ENCODE results near the gene CD74.

CD74 gene

DNA sequence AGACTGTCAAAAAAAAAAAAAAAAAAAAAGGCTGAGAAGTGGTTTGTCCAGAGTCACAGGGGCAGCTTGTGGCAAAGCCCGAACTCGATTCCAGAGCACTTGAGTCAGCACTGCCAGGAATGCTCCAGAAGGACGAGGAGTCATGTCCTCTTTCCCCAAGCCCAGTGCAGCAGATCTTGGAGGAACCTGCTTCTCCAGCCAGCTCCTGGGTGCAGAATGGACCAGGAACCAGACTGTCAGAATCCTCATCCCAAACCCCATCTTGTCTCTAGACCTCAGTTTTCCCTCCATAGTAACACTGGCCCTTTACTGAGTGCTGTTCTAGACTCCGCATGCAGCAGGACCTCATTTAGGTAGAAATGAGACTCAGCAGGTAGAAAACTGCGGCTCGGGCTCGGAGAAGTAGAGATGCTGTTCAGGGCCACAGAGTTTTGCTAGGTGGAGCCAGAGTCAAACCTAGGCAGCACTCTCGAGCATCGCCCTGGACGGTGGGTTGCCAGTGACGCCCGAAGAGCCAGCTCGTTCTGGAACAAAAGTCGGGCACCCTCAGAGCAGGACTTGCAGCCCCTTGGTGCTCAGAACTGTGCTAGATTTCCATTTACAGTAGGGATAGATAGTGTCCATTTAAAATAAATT, 15.4 kb downstream of the CD74 start:
- no peak for DNase-seq (ENCODE audit: low read depth in 2 of 2)

DNA sequence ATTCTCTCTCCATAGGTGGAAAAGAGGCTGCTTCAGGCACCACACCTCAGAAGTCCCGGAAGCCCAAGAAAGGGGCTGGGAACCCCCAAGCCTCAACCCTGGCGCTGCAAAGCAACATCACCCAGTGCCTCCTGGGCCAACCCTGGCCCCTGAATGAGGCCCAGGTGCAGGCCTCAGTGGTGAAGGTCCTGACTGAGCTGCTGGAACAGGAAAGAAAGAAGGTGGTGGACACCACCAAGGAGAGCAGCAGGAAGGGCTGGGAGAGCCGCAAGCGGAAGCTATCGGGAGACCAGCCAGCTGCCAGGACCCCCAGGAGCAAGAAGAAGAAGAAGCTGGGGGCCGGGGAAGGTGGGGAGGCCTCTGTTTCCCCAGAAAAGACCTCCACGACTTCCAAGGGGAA, 16.4 kb downstream of the CD74 start:
- DNase-seq (ENCODE audit: low read depth in 2 of 2), result no peak

DNA sequence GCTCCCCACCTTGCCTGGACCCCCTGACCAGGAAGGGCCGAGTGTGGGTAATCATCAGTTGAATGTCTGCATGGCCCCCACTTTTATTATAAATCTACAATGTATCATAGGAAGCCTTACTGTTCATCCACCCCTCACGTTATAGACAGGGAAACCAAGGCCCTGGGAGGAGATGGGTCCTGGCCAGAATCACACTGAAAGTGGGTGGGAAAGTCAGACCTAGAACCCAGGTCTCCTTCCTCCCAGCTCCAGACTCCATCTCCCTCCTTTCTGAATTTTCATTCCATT, 17.1 kb downstream of the CD74 start:
- DNase-seq (ENCODE audit: low read depth in 2 of 2), result no peak

DNA sequence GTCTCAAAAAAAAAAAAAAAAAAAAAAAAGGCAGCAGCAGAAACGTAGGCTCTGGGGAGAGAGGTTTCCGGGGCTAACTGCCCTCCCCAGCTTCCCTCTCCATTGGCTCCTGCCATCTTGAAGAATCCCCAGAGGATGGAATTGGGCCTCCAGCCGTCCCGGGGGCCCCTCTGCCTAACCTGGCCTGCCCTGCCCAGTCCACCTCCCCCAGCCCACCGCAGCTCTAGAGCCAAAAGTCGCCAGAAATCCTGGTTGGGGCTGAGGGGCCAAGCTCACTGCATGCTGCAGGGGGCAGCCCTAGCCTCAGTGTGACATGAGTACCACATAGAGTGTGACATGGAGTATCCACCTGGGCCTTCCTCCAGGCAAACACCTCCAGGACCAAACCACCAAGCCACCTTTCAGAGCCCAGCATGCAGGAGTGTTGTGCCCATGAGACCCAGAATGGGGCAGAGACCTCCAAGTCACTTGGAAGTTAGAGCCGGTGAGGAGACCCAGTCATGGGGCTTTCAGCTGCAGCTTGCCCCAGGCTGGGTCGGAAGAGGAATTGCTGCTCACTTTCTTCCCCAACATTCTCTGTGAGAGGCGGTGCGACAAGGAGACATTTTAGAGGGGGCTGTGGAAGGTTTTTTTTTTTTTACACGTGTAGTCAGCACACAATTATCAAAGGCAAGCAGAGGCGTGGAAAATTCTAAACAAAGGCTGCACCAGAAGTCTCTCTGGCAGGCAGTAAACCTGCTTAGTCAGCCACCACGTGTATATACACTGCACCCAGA, 17.6 kb downstream of the CD74 start:
- DNase-seq (ENCODE audit: low read depth in 2 of 2), result no peak

DNA sequence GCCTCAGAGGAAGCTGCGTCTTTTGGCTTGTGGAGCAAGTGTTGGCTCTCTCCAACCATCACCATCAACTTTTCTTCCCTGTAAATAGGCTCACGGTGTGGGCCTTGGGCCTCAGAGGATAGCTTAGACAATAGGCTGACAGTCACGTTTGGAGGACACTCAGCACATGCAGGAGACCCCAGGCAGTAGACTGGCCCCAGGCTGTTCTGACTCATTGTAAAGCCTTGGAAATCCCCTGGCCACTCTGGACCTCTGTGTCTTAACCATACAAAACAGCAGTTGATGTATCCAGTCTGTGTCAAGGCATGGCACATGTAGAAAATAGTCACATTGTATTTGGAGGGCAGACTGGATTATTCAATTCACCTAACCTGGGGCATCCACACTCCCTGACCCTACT, 18.6 kb downstream of the CD74 start:
- no peak for DNase-seq (ENCODE audit: low read depth in 2 of 2)

DNA sequence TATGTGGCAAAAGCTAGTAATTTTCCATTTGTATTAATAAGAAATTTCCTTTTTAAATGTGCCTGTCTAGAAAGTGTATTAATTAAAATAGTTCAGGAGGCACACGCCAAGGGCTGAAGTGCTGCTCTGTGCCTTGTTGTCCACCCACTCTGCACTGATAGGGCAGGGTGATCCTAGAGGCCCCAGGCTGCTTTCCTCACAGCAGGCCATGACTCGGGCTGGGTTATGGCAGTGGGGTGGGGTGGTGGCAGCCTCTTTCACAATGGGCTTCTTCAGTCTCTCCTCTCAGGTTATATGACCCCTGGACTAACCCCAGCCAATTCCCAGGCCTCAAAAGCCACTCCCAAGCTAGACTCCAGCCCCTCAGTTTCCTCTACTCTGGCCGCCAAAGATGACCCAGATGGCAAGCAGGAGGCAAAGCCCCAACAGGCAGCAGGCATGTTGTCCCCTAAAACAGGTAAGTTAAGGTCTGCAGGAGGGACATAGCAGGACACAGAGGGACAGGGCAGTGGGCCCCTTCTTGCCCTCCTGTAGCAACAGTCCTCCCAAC, 19.5 kb downstream of the CD74 start:
- no peak for DNase-seq (ENCODE audit: low read depth in 2 of 2)

DNA sequence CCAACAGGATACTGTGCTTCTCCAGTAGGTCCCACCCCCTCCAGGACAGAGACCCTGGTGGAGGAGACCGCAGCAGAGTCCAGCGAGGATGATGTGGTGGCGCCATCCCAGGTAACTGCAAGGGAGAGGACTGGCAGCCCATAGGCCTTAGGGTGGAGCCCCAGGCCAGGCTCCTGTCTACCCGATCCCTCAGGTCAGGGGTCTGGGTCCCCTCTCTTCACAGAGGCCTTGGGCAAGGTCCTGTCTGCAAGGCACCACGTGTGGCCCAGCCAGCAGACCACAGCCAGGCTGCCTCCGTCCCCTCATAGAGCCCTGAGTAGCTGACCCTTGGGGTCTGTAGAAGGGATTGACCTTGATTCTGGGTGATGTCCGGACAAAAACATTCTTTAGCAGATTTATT, 20.0 kb downstream of the CD74 start:
- no peak for DNase-seq (ENCODE audit: low read depth in 2 of 2)

DNA sequence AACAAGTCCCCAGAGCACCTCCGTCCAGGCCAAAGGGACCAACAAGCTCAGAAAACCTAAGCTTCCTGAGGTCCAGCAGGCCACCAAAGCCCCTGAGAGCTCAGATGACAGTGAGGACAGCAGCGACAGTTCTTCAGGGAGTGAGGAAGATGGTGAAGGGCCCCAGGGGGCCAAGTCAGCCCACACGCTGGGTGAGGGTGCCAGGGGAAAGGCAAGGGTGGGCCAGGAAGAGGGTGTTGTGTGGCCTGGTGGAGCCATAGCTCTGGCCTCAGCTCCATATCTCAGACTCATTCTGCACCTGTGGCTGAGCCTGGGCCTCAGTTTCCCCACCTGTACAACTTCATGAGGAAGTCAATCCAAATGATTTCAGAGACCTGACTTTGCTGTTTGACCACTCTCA, 20.7 kb downstream of the CD74 start:
- no peak for DNase-seq (ENCODE audit: low read depth in 2 of 2)

DNA sequence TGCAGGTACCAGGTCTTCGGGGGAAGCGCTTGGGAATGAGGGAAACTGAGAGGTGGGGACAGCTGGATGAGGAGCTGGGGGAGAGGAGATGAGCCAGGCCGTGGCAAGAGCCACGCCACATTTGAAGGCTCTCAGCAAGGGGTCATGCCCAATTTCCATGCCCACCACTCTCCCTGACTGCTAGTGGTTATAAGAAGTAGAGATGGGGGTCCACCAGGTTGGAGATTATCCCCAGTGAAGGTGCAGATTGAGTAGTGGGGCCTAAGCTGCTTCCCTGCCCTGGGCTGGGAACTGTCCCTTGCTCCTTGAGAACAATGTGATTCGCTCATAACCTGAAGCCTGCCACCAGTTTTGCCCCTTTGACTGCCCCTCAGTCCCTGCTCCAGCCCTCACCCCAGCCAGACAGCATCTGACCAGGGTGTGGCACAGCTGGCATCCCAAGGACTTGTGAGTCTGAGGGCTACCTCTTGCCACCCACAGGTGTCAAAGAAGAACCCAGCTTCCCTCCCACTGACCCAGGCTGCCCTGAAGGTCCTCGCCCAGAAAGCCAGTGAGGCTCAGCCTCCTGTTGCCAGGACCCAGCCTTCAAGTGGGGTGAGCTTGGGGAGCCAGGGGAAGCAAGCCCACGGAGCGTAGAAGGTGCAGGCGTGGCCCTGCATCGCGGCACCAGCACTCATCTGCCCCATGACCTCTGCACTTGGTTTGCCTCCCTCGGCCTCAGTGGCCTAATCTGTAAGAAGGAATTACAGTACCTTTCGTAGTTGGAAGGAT, 21.5 kb downstream of the CD74 start:
- no peak for DNase-seq (ENCODE audit: low read depth in 2 of 2)

DNA sequence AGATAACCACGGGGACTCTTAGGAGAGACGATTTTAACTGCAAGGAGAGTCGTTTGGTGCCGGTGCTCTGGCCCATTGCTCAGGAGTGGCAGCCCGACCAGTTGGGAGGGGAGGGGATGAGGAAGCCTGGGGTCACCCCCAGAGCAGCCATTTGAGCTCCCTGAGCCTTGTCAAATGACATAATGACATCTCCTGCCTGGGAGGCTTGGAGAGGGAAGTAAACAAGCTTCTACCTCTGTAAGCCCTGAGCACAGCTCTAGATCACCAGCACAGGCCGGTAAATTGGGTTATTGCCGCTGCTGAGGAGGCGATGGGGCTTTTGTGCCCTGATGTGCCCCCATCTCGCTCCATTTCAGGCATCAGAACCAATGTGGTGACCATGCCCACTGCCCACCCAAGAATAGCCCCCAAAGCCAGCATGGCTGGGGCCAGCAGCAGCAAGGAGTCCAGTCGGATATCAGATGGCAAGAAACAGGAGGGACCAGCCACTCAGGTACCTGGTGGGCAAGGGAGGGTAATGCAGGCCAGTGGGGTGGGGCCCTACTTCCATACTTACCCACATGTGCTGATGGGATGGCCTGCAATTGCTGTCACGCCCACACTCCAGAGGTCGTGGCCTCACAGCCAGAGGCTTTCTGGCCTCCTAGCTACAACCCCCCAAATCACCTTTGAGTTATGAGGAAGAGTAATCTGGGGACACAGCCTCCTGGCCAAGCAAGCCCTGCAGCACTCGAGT, 23.0 kb downstream of the CD74 start:
- no peak for DNase-seq (ENCODE audit: low read depth in 2 of 2)

DNA sequence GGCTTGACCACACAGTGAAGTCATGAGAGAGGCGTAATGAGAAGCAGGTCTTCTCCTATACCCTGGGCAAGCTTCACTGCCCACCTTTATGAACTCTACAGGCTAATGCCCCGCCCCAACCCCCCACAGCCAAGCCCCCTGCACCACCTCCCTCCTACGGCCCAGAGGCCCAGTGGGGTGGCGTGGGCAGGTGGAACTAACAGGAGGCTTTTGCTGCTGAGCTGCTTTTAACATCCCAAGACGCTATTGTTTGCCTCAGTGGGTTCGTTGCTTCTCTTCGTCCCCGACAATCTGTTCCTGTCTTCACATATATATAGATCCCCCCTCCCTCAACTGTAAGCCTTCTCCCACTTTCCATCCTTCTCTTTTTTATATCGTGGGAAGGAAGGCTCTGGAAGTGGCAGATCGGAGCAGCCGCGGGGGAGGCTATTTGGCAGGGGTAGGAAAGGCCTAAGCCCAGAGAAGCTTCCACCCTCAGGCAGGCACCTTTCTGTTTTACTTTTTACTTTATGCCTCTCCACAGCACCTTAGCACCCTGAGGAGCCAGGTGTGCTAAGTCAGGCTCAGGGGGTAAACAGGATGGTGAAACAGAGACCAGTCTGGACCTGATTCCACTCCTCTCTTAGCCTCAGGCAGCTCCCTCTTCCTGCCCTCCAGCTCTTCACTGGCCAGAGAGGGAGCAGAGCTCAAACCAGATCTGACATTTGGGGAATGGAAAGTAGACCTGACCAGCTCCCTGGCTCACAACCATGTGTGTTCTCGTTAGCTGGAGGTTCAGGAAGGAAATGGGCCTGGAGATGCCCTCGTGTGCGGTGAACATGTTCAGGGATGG, 26.5 kb downstream of the CD74 start:
- no peak for DNase-seq (ENCODE audit: low read depth in 2 of 2)

DNA sequence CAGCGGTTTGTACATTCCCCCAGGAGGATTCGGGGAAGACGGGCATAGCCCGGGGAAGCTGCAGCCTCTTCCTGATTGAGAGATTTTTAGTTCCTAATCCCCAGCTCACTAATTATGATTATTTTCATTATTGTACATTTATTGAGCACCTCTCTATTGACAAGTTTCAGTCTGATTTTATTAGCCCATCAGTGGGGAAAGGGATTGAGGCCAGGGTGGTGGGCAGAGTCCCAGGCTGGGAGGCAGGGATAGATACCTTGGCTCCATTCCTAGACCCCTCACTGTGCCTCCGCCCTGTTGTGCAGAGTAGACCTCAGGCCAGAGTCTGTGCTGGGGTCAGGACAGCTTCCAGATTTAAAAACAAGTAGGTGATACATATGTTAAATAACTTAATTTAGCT, 28.0 kb downstream of the CD74 start:
- DNase-seq (ENCODE audit: low read depth in 2 of 2), result no peak

DNA sequence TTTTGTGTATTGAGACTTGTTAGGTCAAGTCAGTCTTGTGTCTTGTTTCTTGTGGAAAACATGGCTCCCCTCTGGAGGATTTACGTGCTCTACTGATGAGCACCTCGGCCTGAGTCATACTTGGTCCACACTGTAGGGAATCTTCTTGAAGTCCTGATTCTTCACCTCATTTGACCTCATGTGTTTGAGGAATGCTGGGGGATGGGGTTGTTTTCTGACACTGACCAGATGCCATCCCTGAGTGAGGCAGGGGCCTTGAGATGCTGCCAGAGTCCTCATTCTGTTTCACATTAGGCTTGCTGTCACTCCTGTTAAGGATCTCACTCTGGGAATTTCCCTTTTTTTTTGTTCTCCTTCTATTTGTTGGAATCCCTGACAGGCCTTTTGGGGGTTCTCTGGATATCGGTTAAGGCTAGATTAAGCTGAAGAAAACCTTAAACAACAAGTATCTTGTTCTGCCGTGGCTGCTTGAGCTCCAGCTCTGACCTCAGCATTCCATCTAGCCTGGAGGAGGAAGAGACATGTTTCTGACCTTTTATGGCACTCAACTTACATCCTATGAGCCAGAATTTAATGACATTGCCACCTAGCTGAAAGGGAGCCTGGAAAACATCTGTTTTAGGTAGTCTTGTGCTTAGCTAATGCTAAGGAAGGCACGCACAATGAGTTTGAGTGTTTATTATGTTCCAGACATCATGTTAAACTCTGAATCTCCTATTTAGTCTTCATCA, 34.6 kb downstream of the CD74 start:
- DNase-seq (ENCODE audit: low read depth in 2 of 2), result no peak

DNA sequence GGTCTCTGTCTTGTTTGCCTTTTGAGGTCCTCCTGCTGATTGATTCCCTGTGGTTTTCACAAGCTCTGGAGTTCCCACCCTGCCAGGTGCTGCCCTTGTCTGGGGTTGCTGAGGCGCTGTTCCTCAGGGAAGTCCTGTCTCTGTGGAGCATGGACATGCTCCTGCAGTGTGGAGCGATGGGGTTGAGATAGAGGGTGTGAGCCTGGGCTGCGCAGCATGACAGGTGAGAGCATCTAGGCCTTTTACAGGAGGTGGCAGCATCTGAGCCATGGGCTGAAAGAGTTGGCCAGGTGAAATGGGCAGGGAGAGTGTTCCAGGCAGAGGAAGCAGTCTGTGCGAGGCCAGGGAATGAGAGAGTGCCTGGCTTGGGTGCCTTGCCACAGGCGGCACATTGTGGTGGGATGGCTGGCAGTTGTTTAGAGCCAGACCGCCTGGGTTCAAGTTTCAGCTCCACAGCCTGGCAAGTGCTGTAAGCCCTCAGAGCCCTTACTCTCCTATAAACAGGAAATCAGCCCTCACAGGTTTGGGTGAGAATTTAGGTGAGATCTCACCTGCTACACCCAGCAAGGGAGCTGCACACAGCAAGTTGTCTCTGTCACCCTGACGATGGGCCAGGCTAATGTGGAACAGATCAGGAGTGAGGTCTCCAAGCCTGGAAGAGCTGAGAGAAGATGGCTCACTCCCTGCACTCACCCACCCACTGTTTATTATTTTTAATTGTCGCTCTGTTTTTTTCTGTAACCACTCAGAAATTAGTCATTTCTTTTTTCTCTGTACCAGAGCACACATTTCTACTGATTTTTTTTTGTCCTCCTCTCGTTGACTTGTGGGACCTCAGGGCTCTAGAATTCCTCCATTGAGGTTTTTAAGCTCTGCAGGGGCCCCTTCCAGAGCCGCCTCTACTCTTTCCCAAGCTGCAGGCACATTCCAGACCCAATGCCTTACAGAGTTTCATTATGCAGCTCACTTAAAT, 35.6 kb downstream of the CD74 start:
- no peak for DNase-seq (ENCODE audit: low read depth in 2 of 2)

DNA sequence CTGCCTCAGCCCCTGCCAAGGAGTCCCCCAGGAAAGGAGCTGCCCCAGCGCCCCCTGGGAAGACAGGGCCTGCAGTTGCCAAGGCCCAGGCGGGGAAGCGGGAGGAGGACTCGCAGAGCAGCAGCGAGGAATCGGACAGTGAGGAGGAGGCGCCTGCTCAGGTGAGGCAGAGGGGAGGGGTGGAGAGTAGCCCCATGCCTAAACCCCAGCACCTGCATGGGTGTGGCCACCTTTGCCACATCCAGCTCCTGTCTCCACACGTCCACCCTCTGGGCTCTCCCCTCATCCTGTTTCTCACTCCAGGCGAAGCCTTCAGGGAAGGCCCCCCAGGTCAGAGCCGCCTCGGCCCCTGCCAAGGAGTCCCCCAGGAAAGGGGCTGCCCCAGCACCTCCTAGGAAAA, 38.1 kb downstream of the CD74 start:
- DNase-seq (ENCODE audit: low read depth in 2 of 2), result no peak

DNA sequence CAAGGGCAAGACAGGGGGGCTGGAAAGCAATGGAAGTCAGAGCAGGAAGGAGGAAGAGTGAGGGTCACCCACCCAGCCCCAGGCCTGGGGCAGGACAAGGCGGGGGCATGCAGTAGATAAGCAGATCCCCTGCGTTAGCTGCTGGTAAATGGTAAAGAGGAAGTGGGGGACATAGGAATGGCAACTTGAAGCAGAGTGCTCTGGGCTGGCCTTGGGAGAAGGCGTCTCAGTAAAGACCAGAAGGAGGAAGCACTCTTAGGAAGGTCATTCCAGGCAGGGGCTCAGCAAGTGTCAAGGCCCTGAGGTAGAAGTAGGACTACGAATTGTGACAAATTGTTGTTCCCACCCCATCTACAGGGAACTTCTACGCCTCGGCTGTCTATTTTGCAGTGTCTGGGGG, 40.1 kb downstream of the CD74 start:
- DNase-seq (ENCODE audit: low read depth in 2 of 2), result no peak

DNA sequence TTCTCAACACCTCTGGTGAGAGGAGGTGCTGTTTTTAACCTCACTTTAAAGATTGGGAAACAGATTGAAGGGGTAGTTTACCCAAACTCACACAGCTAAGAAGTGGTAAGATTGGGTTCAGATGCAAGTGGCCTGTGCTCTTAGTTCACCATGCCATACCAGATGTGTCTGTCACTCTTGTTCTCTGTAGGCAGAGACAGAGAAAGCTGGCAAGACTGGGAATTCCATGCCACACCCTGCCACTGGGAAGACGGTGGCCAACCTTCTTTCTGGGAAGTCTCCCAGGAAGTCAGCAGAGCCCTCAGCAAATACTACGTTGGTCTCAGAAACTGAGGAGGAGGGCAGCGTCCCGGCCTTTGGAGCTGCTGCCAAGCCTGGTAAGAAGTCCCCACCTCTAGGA, 44.2 kb downstream of the CD74 start:
- no peak for DNase-seq (ENCODE audit: low read depth in 2 of 2)

DNA sequence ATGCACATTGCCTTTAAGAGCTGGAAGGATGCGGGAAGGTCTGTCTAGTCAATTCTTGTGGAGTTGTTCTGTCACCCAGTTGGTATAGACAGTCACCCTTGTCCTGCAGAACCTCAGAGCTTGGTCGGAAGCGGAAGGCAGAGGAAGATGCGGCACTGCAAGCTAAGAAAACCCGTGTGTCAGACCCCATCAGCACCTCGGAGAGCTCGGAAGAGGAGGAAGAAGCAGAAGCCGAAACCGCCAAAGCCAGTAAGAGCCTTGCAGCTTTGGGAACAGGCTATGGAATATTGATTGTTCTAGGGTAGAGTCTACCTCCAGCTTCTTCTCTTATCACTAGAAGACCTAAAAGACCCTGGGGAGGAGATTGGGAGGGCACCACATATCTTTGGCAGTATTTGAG, 48.7 kb downstream of the CD74 start:
- no peak for DNase-seq (ENCODE audit: low read depth in 2 of 2)

DNA sequence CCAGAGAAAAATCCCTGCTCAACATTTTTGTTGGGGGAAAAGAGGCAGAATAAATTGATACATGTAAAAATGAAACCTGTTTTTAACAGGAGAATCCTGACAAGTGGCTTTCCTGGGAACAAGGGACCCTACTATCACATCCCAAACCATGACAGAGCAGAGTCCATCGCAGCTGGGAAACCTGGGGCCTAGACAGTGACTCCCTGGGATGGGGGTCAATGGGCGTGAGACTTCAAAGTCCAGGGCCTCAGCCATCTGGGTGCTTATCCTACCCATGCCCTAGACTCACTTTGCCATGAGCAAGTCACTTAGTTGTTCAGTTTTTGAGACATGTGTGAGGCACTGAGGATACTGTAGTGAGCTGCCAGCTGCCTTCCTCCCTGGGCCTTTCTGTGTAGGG, 49.5 kb downstream of the CD74 start:
- no peak for DNase-seq (ENCODE audit: low read depth in 2 of 2)

Data from stimulated activated CD4-positive, alpha-beta T cell treated with anti-CD3 and anti-CD28 coated beads, Interleukin-15, amount 100 ng/mL, for 48 hours (primary cell).